Measurements from ENCODE around the gene EP300. TPM values are rescaled to one million over a fixed set of nuclear protein-coding genes. Genes with fewer than 3 reads are reported as not detected.
"Not testable (repeated sequence)": the region's sequence is repeated elsewhere in the genome, so short reads cannot be mapped to it uniquely, and the experiment has no call there.

EP300 gene
- total RNA-seq, 2 donors from 2014 or later: 130 to 156 TPM

- intact Hi-C loops (cut with DNase I): no loop called here
- Histone ChIP-seq H3K4me3 (peak overlapping the region in 1 of 2 donors; percentile 17), H3K9me3 (no peaks in the 10 kb centered on the region), H3K27me3 (replicated peaks; ENCODE audit: insufficient read depth) (no peaks in the 10 kb centered on the region), H3K36me3 (no peaks in the 10 kb centered on the region), H3K4me1 (replicated peaks) (no peaks in the 10 kb centered on the region), H3K27ac (peak overlapping the region; percentile 27)
- no peak for TF ChIP-seq POLR2A (IDR thresholded peaks at IDR 0.05)
- no peak for TF ChIP-seq POLR2AphosphoS5 (IDR thresholded peaks at IDR 0.05)
- TF ChIP-seq, protein P1, sequence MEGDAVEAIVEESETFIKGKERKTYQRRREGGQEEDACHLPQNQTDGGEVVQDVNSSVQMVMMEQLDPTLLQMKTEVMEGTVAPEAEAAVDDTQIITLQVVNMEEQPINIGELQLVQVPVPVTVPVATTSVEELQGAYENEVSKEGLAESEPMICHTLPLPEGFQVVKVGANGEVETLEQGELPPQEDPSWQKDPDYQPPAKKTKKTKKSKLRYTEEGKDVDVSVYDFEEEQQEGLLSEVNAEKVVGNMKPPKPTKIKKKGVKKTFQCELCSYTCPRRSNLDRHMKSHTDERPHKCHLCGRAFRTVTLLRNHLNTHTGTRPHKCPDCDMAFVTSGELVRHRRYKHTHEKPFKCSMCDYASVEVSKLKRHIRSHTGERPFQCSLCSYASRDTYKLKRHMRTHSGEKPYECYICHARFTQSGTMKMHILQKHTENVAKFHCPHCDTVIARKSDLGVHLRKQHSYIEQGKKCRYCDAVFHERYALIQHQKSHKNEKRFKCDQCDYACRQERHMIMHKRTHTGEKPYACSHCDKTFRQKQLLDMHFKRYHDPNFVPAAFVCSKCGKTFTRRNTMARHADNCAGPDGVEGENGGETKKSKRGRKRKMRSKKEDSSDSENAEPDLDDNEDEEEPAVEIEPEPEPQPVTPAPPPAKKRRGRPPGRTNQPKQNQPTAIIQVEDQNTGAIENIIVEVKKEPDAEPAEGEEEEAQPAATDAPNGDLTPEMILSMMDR (IDR thresholded peaks at IDR 0.05): no peak
- DNase-seq (ENCODE audit: low spot score): peak; percentile 36
- WGBS: 30% methylated on average over 28 of the region's 31 CpGs
Measured at GRCh38 chr22:41048791-41049717, 43.3 kb upstream of the EP300 start.

DNA sequence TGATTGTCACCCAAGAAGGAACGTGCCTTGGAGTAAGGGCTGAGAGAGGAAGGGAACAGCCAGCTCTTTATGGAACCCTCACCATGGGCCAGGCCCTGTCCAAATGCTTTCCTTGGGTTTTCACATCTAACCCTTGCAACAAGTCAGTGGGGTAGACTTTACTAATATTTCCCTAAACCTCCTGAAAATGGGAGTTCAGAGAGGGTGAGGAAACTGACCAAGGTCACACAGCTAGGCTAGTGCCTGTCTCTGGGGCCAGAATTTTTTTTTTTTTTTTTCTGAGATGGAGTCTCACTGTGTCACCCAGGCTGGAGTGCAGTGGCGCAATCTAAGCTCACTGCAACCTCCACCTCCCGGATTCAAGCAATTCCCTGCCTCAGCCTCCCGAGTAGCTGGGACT, 42.6 kb upstream of the EP300 start:
- DNase-seq (ENCODE audit: low spot score); intact Hi-C loops (cut with DNase I); H3K27me3 ChIP-seq (replicated peaks; ENCODE audit: insufficient read depth); H3K9me3 ChIP-seq; H3K36me3 ChIP-seq; H3K4me3 ChIP-seq; H3K4me1 ChIP-seq (replicated peaks): not testable (repeated sequence)
- WGBS: 89% methylated on average over 4 of the region's 4 CpGs
- peak overlapping the region in 1 of 2 donors; percentile 27 for H3K27ac ChIP-seq

DNA sequence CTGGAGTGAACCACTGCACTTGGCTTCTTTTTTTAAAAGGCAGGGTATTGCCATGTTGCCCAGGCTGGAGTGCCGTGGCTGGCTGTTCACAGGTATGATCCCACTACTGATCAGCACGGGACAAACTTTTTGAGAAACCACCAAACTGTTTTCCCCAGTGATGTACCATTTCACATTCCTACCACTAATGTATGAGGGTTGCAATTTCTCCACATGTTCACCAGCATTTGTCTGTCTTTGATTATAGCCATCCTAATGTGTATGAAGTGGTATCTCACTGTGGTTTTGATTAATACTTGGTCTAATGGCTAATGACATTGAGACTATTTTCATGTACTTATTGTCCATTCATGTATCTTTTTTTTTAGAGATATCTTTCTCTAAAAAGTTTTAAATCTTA, 41.5 kb upstream of the EP300 start:
- intact Hi-C loops (cut with DNase I): no loop called here
- H3K27ac ChIP-seq: no peak overlapping the region
- 94% methylated on average over 2 of the region's 2 CpGs for WGBS
- no peaks in the 10 kb centered on the region for H3K27me3 ChIP-seq (replicated peaks; ENCODE audit: insufficient read depth)
- no peaks in the 10 kb centered on the region for H3K4me1 ChIP-seq (replicated peaks)
- TF ChIP-seq, protein P1 (IDR thresholded peaks at IDR 0.05): no peak
- no peak for TF ChIP-seq POLR2AphosphoS5 (IDR thresholded peaks at IDR 0.05)
- TF ChIP-seq POLR2A (IDR thresholded peaks at IDR 0.05): no peak
- no peaks in the 10 kb centered on the region for H3K9me3 ChIP-seq
- DNase-seq (ENCODE audit: low spot score): no peak
- H3K36me3 ChIP-seq: no peaks in the 10 kb centered on the region
- no peak overlapping the region for H3K4me3 ChIP-seq

GRCh38 chr22:41052661-41053490, 39.5 kb upstream of the EP300 start:
- intact Hi-C loops (cut with DNase I): no loop called here
- H3K27me3 ChIP-seq (replicated peaks; ENCODE audit: insufficient read depth): no peaks in the 10 kb centered on the region
- TF ChIP-seq, protein P1 (IDR thresholded peaks at IDR 0.05): no peak
- TF ChIP-seq POLR2A (IDR thresholded peaks at IDR 0.05): no peak
- no peak for TF ChIP-seq POLR2AphosphoS5 (IDR thresholded peaks at IDR 0.05)
- 67% methylated on average over 8 of the region's 8 CpGs for WGBS
- no peak for DNase-seq (ENCODE audit: low spot score)
- H3K4me3 ChIP-seq: no peak overlapping the region
- no peaks in the 10 kb centered on the region for H3K4me1 ChIP-seq (replicated peaks)
- H3K36me3 ChIP-seq: no peaks in the 10 kb centered on the region
- H3K9me3 ChIP-seq: no peaks in the 10 kb centered on the region
- H3K27ac ChIP-seq: no peak overlapping the region

- Histone ChIP-seq H3K27me3 (replicated peaks; ENCODE audit: insufficient read depth) (no peaks in the 10 kb centered on the region), H3K36me3 (no peaks in the 10 kb centered on the region), H3K4me3 (no peak overlapping the region), H3K4me1 (replicated peaks) (no peaks in the 10 kb centered on the region), H3K9me3 (no peaks in the 10 kb centered on the region), H3K27ac (no peak overlapping the region)
- no peak for DNase-seq (ENCODE audit: low spot score)
- no peak for TF ChIP-seq POLR2AphosphoS5 (IDR thresholded peaks at IDR 0.05)
- TF ChIP-seq, protein P1 (IDR thresholded peaks at IDR 0.05): no peak
- TF ChIP-seq POLR2A (IDR thresholded peaks at IDR 0.05): no peak
- intact Hi-C loops (cut with DNase I): no loop called here
Measured at GRCh38 chr22:41057076-41057475, 35.3 kb upstream of the EP300 start.

Data from prostate gland (tissue), 2 donors.